ENCODE measurements around the gene WDR36.

GRCh38 chr5:111126896-111127295, 34.7 kb downstream of the WDR36 start:
- TF ChIP-seq RCOR1 (IDR thresholded peaks at IDR 0.05; ENCODE audit: insufficient replicate concordance, low read length), result no peak
- TF ChIP-seq ELK1 (IDR thresholded peaks at IDR 0.05; ENCODE audit: borderline replicate concordance, low read depth, low read length), result no peak
- no peak for TF ChIP-seq CTCF (conservative IDR thresholded peaks at IDR 0.05; ENCODE audit: low read depth, low read length)
- no peak for TF ChIP-seq RFX5 (IDR thresholded peaks at IDR 0.05; ENCODE audit: low read depth, low read length)
- no peak for TF ChIP-seq POLR2A (IDR thresholded peaks at IDR 0.05; ENCODE audit: low read depth, low read length)
- TF ChIP-seq MXI1 (IDR thresholded peaks at IDR 0.05; ENCODE audit: borderline replicate concordance, low read depth, low read length), result no peak
- no peak for TF ChIP-seq RAD21 (IDR thresholded peaks at IDR 0.05; ENCODE audit: low read length)
- no peak for TF ChIP-seq NFE2L2 (IDR thresholded peaks at IDR 0.05; ENCODE audit: low read depth, low read length)
- no peak for TF ChIP-seq BHLHE40 (IDR thresholded peaks at IDR 0.05; ENCODE audit: low read depth, low read length)
- TF ChIP-seq SMC3 (IDR thresholded peaks at IDR 0.05; ENCODE audit: low read depth, low read length), result no peak
- no peak for TF ChIP-seq MAZ (IDR thresholded peaks at IDR 0.05; ENCODE audit: borderline replicate concordance, low read depth, low read length)
- no peak for TF ChIP-seq USF2 (IDR thresholded peaks at IDR 0.05; ENCODE audit: low read depth, low read length)
- TF ChIP-seq CEBPB (IDR thresholded peaks at IDR 0.05; ENCODE audit: low read depth, low read length), result no peak

Data from IMR-90 (cell line).